B cell (primary cell): ENCODE data around the gene PTPN14.

Experiments
- CTCF ChIP-seq: fragments of 200-600 bp; IDR thresholded peaks from one replicate; pipeline ENCODE4 v1.8.0; 2022; ENCODE audit warnings: antibody characterized with exemption, mild to moderate bottlenecking
- EZH2 ChIP-seq: IDR thresholded peaks from 2 replicates; pipeline ENCODE4 v1.6.1; 2012; ENCODE audit warnings: borderline replicate concordance, low read depth, mild to moderate bottlenecking, moderate library complexity, low read length; ENCODE audit not compliant: insufficient read depth, poor library complexity, severe bottlenecking

- no peak for TF ChIP-seq CTCF
- no peak for TF ChIP-seq EZH2
Observed at GRCh38 chr1:214403431-214403830, 148.0 kb downstream of the PTPN14 start.
